ENCODE measurements around the gene SRRM5. TPM values are rescaled to one million over a fixed set of nuclear protein-coding genes. Genes with fewer than 3 reads are reported as not detected.
A peak's percentile ranks its signal among the peaks of the same experiment; 100 is the strongest.

The SRRM5 gene
- total and polyA plus RNA-seq, 12 donors: 0.11 to 1.6 (median 0.24) TPM; not detected in 2

DNA sequence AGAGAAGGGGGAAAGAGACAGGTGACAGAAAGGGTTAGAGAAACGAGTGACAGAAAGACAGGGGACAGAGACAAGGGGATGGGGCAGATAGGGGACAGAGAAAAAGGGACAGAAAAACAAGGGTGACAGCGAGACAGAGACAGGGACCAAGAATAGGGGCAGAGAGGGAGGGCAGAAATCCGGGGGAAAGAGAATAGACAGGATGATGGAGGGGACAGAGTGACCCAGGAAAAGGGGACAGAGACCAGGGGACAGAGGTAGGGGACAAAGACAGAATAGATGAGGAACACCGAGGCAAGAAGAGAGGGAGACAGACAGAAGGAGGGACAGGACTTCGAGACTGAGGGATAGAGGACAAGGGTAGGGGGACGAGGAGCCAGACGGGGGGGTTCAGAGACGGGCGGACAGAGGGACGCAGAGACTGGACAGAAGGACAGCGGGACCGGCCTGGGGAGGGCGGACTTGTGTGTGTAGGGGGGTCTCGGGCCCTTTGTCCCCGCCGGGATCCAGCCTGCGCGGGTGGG, 27.2 kb downstream of the SRRM5 start:
- Histone ChIP-seq H3K4me3 (peak overlapping the region in 8 of 10 donors; percentile 15 to 36 (median 29)), H3K36me3 (no peaks in the 10 kb centered on the region), H3K4me1 (peaks cover 0 to 9% (median 7%) of the 10 kb centered on the region in 9 donors), H3K27me3 (peaks cover 0 to 58% (median 16%) of the 10 kb centered on the region in 7 donors), H3K9me3 (no peaks in the 10 kb centered on the region), H3K27ac (no peak overlapping the region)
- DNase-seq (no peak), ATAC-seq (no peak)
- TF ChIP-seq CTCF (IDR thresholded peaks at IDR 0.05): no peak
- intact Hi-C loops (cut with DNase I): no loop called here
- 5 to 7% methylated on average over 15 to 18 of the region's 18 CpGs for WGBS, 2 donors

DNA sequence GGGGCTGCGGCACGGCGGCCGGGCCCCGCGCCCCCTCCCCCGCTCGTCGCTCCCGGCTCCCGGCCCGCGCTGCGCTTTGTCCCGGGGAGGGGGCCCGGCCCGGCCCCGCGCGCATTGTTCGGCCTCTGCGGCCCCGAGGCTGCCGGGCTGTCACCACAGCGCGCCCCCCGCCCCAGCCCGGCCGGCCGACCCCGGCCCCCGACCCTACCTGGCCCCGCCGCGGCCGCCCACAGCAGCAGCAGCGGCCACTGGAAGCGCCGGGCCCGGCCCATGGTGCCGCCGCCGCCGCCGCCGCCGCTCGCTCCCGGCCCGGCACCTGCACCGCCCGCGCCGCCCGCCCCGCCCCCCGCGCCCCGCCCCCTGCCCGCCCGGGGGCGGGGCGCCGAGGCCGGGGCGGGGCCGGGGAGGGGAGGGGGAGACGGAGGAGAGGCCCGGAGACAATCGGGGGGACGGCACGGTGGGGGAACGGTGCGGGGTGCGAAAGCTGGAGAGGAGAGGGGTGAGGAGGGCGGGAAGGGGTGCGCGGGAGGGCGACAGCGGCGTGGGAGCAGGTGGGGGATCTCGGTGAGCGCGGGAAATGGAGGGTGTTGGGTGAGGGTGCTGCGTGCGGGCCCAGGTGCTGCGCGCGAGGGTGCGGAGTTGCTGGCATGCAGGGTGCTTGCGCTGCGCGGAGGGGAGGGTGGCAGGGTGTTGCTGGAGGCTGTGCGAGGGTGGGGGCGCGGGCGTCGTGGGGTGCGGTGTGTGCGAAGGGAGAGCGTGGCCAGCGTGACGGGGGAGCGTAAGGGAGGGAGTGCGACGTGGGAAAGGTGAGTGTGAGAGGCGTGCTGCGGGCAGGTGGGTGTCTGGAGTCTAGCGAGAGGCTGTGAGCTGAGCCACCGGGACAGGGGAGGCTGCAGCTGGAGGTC, 27.9 kb downstream of the SRRM5 start, which contains the start of gene CADM4:
CADM4 (minus strand) TSS at position 332 of the 905 bp plus-strand sequence; CDS start at position 272, 60 bp downstream.
- ATAC-seq: peak in 7 of 8 donors; percentile 30 to 70 (median 56)
- Histone ChIP-seq H3K4me1 (peaks cover 0 to 9% (median 7%) of the 10 kb centered on the region in 9 donors), H3K36me3 (no peaks in the 10 kb centered on the region), H3K27ac (no peak within 1 kb of the TSS), H3K9me3 (no peaks in the 10 kb centered on the region), H3K27me3 (peaks cover 0 to 56% (median 16%) of the 10 kb centered on the region in 7 donors), H3K4me3 (peak within 1 kb of the TSS; percentile 18 to 60 (median 48))
- no peak for TF ChIP-seq CTCF (IDR thresholded peaks at IDR 0.05)
- 1 to 2% methylated on average over 61 to 110 of the region's 110 CpGs for WGBS, 2 donors
- DNase-seq: peak; percentile 16 to 39
- intact Hi-C loops (cut with DNase I): loop anchor here in 2 of 10 donors (10.0 kb wide), 2 partner anchors 85 to 95 kb away; no protein-coding TSS in a partner anchor

- no peaks in the 10 kb centered on the region for H3K36me3 ChIP-seq
- peaks cover 0 to 9% (median 7%) of the 10 kb centered on the region in 9 donors for H3K4me1 ChIP-seq
- ATAC-seq (no peak), DNase-seq (no peak)
- 6 to 8% methylated on average over 9 of the region's 9 CpGs for WGBS, 2 donors
- H3K9me3 ChIP-seq: no peaks in the 10 kb centered on the region
- no peak for TF ChIP-seq CTCF (IDR thresholded peaks at IDR 0.05)
- no peak overlapping the region for H3K27ac ChIP-seq
- peaks cover 0 to 52% (median 16%) of the 10 kb centered on the region in 7 donors for H3K27me3 ChIP-seq
- intact Hi-C loops (cut with DNase I): loop anchor here in 2 of 10 donors (10.0 kb wide), 2 partner anchors 86 to 96 kb away; no protein-coding TSS in a partner anchor
- peak overlapping the region in 9 of 10 donors; percentile 34 to 60 (median 50) for H3K4me3 ChIP-seq
Measured at GRCh38 chr19:43640424-43640757, 28.5 kb downstream of the SRRM5 start.

DNA sequence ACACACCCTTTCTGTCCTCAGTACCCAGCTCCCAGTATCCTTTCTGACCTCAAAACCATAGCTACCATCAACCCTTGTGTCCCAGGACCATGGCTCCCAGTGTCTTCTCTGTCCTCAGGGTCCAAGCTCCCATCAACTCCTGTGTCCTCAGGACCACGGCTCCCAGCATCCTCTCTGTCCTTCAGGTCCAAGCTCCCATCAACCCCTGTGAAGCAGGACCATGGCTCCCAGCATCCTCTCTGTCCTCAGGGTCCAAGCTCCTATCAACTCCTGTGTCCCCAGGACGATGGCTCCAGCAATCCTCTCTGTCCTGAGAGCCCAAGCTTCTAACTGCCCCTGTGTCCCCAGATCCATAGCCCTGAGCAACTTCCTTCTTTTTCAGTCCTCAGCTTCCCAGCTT, 29.4 kb downstream of the SRRM5 start:
- Histone ChIP-seq H3K4me3 (no peak overlapping the region), H3K27ac (no peak overlapping the region), H3K36me3 (peaks cover 0 to 5% (median 0%) of the 10 kb centered on the region in 9 donors), H3K9me3 (peaks cover 0 to 4% (median 0%) of the 10 kb centered on the region in 11 donors), H3K4me1 (peaks cover 0 to 9% (median 7%) of the 10 kb centered on the region in 9 donors), H3K27me3 (peaks cover 0 to 45% (median 16%) of the 10 kb centered on the region in 7 donors)
- no peak for TF ChIP-seq CTCF (IDR thresholded peaks at IDR 0.05)
- intact Hi-C loops (cut with DNase I): loop anchor here in 2 of 10 donors (10.0 kb wide), 2 partner anchors 87 to 97 kb away; no protein-coding TSS in a partner anchor
- 62 to 68% methylated on average over 2 of the region's 2 CpGs for WGBS, 2 donors
- DNase-seq (no peak), ATAC-seq (no peak)
